DMS79 treated with DMSO at 0.1 percent for 48 hours (cell line): ENCODE results near the gene TNFRSF11A.
A peak's percentile ranks its signal among the peaks of the same experiment; 100 is the strongest.

Source experiments
- DNase-seq: peaks from one replicate; lab custom pipeline; 2025; lab: John Stamatoyannopoulos, UW

The TNFRSF11A gene

DNA sequence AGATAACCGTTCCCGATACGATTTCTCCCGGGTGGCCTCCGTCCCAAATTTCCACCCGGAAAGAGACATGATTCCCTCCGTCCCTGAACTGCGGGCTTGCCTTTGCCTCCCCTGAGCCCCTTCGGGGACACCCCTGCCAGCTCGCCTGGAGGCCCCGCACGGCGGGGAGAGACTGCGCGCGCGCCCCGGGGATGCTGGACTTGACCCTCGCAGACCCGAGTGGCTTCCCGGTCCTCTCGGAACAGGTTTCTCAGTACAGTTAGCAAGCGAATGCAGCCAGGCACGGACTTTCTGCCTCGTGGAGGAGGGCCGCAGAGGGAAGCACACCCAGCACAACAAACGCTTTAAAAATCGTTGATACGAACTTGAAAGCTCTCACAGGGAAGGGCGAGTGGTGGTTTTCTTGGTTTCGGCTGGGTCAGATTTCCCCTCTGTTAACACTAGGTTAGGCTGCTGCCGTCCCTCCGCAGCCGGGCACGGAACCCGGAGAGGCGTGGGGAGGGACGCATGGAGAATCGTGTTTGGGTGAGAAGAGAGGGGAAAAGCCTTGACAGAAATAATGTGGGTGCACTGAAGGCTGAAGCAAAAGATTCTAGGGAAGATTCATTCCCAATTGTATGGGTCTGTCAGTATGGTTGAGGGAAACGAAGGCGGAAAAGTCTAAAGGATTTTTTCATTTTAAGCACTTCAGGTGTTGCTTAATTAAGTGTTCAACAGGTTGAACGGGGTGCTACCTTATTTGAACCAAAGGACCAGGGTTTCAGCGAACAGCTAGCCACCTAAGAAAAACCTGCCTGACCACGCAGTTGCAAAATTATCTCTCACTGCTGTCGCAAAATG, 916 bp downstream of the TNFRSF11A start:
- DNase-seq: peak; percentile 44

DNA sequence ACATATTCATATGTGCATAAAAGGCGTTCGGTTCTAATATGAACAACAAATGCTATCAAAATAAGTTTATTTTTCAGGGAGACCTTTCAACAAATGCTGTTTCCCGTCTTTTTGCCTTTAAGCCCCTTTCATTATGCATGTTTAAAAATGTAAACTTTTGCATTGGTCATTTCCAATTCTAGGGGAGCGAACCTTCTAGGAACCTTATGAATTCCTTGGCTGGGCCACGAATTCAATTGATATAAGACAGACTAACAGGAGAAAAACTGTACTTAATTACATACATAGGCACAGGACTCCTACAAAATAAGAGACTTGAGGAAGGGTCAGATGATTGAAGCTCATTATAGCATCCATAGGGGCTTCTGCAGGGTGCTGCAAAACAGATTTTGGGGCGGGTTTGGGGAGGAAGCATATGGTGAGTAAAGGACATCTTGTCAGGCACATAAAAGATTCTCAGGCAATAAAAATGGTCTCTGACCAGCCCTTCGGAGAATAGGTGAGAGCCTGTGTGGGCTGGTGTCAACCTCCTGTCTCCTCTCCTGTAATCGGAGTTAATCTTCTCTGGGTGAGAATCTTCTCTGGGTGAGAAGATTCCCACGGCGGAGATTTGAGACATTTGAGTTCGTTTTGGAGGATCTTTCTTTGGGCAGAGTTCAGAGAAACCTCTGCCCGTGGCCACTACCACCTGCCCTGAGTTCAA, 1.7 kb downstream of the TNFRSF11A start:
- DNase-seq: no peak

DNA sequence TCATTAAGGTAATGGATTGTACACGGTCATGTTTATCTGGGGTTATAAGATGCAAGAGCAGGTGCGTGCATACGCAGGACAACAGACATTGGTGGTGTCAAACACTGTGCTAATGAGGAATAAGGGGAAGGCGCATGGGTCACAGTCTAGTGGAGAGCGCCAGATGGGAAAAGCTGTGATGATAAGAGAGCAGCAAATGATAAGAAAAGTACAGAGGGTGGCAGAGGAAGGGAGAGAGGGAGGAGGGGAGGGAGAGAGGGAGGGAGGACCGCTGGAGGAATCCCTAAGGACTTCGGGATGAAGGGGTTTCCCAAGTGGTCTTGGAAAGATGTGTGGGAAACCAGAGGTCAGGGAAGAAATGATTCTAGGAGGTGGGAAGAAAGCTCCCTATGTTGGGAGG, 2.9 kb downstream of the TNFRSF11A start:
- DNase-seq: no peak

DNA sequence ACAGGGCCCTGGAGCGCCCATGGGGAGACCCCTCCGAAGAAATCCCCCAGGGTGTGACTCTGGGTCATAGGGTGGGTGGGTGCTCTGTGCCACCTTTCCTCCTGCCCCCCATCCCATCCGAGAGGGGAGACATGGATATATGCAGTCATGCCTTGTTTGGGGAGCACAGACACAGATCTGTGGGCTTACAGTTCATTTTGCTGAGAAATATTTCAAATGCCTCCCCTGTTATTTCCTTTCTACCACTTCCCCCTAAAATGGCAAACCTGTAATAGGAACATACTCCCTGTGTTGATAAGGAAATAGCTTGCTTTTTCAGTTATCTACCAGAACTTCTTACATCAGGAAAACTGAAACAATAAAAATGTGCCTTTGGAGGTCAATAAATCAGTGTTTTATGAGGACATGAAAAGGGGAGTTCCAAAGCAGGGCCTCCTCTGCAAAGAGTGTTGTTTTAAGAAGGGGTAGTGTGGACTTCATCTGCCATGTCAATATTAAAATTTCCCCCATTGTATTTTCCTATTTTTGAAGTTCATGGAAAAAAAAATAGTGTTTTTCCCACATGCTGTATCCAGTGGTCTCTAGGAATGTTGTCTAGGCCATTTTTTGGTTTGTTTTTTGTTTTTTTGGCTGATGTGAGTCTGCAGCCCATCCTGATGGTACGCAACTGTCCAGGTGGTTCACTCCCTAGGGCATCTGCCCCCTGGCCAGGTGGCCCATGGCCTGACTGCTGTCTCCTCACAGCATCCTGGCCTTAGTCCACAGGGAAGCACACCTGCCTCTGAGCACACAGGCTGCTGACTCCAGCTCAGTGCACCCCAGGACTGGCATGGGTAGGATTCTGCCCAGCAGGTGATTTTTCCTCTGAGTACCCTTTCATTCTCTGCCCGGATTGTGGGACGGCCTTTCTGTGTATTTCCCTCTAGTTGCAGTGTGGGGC, 3.7 kb downstream of the TNFRSF11A start:
- no peak for DNase-seq

DNA sequence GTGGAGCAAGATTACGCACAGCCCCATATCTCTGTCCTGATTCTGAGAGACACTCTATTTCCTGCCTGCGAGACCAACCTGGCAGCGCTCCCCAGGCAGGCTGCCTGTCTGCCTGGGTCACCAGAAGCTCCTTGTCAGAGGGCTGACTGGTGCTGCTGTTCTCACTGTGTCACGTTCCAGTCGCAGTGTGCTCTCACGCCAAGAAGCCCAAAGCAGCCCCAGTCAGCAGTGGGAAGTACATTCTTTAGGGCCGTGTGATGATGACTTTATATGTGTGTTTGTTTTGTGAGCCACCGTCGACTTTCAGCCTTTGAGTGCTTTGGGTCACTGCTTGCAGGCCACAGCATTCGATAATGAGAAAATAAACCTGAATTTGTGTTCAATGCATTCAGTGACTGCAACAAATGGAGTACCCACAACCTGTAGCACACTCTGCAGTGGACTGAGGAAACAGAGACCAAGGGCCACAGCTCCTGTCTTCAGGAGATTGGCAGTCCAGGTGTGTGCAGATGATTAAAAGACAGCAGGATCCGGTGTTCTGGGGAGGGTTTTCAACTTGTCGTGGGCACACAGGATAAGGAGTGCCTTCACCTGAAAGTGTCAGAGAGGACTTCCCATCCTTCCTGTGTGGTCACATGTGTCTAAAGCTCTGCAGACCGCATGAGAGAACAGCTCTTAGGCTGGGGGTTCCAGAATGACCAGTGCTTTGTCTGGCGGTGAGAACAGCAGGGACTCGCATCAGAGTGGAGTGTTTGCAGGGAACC, 4.8 kb downstream of the TNFRSF11A start:
- DNase-seq: no peak

DNA sequence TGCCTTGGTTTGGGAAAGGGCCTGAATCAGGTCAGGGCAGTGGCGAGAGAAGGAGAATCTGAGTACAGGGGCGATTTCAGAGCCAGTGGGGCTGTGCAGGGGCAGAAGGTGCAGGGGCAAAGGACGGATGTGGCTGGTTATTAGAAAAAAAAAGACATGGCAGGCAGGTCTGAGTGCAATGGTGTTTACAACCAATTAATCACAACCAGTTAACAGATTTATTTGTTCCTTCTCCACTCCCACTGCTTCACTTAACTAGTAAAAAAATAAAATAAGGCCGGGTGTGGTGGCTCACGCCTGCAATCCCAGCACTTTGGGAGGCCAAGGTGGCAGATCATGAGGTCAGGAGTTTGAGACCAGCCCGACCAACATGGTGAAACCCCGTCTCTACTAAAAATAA, 5.5 kb downstream of the TNFRSF11A start:
- no peak for DNase-seq

DNA sequence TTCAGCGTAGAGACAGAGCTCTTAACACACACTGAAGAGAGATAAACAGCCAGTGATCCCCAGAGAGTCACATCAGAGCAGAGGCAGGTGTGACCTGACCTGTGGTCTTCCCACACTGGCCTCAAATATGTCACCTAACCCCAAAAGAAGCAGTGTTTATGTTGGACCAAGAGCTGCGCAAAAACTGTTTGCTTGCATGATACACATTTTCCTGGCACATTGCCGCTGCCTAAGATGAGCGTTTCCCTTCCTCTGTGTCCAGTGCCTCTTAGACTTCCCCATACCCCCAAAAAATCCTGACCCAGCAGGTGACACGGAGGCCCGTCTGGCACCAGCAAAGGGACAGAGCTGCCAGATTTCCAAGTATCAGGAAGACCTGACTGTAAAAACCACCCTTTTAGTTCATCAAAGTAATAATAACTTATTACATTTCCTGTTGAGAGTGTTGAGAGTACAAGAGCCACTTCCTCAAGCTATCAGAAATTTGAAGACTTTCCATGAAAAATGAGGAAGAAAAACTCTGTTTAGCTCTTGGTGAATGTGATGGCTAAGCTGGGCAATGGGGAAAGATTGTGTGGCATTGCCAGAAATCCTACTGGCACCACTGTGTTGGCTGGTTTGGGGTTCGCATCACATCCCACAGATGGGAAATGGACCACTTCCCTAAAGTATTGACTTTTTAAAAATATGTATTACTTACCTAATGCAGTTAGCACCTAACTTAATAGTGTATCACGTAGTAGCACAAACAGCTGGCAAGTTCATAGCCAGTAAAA, 6.7 kb downstream of the TNFRSF11A start:
- no peak for DNase-seq

DNA sequence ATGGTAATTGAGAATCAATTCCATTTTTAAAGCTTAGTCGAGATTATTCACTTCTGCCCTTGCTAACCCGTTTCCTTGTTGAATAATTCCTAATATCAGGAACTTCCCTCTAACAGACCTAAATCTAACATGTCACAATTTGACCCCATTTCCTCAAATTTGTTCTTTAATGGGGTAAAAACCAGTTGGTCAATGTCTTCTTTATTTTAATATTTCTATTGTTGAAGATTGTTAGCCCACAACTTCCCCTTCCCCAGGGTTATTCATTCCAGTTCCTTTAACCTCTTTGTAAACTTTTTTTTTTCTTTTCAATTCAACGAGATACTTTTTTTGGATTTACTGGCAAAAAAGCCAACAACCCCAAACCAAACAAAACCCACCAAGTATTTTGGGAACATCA, 7.3 kb downstream of the TNFRSF11A start:
- no peak for DNase-seq

DNA sequence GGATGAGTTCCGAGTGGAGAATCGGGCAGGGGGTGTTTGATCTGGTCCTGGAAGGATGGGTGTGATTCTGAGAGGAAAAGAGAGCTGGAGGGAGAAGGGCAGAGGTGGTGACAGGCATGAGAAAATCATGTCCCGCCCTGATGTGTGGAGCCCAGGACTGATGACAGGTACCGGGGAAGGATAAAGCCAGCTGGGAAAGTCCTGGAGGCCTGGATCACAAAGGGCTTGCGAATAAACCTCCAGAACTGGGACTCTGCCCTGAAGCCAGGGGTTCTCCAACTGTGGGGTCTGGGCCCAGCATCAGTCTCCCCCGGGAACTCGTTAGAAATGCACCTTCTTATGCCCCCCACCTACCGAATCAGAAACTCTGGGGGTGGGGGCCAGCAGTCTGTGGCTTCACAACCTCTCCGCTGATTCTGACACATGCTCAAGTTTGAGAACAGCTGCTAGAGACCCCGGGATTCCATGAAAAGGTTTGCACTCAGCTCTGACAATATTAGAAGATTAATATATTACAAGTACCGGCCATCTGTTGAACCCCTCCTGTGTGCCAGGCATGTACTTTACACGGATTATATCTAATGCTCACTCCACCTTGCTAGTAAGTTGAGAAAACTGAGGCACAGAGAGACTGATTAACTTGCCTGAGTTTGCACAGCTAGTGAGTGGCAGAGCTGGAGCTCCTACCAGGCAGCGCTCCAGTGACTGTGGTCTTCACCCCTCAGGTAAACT, 8.0 kb downstream of the TNFRSF11A start:
- no peak for DNase-seq

DNA sequence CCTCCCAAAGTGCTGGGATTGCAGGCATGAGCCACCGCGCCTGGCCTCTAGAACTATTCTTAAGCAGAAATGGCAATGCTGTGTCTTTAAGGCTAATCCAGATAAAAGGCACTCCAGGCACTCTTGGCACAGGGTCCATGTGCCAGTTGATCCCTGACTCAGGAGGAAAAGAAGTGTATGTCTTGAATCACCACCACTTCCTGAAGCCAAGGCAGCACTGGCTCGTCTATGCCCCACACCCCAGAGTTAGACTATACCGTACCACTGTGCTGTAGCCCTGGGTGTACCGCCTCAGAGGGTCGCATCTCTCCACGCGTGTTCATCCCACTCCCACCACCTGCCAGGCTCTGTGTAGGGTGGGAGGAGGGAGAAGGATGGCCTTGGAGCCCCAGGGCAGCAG, 9.0 kb downstream of the TNFRSF11A start:
- DNase-seq: no peak

DNA sequence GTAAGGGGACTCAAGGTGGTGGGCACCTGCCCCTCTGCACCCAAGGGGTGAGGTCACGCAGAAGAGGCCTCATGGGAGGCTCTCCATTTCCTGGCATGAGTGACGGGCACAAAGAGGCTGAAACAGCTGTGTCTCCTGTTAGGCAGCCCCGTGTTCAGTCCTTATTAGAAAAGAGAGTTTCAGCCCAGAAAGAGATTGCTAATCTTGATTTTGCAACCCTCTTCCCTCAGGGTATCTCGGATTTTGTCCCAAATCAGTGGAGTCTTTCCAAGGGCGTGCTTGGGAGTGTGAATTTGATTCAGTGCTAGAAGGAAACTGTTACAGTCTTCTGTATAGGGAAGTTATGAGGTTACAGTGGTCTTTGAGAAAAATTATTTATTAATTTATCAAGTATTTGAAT, 10.4 kb downstream of the TNFRSF11A start:
- no peak for DNase-seq

DNA sequence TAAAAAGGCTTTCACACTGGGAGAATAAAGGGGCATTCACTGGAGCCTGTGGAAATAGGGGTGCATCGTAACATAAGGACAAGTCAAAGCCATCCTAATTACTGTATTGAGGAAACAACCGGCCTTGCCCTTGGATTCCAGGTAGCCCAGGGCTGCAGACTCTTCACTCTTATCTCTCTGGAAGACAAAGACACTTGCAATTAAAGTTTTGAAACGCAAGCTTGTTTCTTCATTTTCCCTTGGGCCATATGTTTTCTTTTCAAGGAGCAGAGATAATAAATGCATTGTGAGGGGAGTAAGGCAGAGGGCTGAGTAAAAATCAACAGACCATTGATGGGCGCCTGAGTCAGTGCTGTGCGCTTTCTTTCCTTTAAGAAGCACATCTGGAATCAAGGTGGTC, 11.5 kb downstream of the TNFRSF11A start:
- no peak for DNase-seq

DNA sequence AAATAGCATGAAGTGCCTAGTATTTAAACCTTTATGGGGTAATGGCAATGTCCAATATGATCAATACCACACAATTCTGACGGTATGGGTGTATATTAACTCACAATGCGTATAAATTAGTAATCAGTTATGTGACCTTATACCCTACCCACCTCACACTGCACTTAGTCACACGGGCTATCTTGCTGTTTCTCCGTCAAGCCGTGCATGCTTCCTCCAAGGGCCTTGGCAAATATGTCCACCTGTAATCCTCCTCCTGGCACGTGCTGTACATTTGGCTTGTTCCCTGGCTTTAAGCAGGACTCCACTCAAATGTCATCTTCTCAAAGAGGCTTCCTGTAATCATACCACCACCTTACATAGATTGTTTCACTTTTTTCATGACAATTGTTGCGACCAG, 12.2 kb downstream of the TNFRSF11A start:
- DNase-seq: no peak

DNA sequence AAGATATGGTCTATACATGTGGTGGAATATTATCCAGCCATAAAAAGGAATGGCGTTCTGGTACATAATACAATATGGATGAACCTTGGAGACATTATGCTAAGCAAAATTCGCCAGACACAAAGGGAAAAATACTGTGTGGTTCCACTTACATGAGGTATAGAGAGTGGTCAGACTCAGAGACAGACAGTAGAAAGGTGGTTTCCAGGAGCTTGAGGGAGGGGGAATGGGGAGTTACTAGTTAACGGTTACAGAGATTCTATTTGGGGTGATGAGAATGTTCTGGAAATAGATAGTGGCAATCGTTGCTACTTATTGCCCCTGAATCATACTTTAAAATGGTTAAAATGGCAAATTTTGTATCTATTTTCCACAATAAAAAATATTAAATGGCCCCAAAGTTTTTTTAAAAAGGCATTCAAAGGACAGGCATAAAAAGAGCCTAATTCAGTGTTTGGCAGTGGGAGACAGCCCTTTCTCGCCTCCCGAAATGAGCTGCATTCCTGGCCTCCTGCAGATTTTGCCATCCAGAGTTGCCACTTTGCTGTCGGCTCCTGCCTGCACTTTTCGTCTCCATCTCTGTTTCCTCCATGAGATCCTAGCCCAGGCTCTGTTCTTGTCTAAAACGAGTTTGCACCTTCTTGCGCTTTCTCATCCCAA, 13.5 kb downstream of the TNFRSF11A start:
- DNase-seq: no peak

DNA sequence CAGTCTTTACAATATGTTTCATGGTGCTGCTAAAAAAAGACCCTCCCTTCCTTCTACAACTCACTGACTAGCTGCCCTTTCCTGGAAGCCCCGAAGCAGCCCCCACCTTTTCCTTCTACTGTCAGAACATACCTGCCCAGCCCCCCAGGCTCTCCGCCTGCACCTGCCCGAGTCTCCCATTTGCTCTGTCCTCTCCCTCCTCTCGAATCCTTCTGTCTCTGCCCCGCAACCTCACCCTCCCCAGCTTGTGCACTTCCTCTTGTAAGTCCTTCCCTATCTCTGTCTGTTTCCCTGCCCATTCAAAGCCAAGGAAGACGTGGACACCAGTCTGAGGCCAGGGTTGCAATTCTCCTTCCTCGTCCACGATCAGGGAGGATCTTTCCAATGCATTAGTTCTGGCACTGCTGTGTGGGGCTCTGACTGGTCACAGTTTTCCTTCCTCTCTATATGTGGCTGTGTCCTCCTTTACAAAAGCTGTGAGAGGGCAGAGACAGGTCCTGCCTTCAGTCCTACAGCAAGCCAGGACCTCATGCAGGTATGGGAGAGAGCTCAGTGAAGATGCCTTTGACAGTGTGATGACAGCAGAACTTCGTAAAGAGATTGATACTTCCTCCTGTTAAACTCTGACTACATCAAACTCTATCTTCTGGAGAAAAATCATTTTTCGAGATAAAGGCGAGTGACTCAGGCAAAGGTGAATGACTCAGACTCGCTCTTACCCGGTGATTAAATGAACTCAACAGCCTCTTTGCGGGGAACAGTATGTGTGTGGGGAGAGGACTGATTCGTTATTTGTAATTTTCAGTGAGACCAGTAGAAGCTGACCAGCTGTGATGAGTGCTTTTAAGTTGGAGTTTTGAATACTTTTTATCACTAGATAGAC, 14.2 kb downstream of the TNFRSF11A start:
- DNase-seq: no peak

DNA sequence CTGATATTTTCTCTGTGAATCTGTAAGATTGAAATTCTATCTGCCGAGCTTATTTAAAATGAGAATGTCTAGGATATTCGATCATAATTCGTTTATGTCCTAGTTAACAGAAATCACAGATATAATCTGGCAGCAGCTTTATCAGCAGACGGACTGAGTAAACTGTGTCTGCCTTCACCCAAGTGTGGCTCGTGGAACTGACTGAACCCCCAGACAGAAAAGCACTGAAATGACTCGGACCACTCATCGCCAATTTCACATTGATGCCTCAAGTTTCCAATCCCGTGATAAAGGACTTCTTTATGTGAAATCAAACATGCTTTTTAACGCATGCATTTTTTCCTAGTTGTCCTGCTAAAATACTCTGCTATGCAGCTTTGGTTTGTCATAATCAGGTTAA, 15.9 kb downstream of the TNFRSF11A start:
- DNase-seq: no peak

DNA sequence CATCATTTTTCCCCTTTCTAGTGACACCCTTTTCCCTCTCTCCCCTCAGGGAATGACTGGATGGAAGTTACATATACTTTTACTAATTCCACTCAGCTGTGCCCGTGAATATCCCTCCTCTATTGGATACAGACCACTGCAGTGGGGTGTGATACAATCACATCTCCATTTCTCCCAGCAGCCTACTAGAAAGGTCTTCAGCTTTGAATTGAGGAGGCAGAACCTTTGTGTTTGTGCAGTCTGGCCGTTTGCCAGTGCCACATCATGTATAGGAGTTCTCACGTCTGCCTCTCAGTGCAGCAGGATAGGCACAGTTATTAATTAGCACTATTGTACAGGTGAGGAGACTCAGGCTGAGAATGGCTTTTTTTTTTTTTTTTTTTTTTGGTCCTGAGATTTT, 16.4 kb downstream of the TNFRSF11A start:
- no peak for DNase-seq

DNA sequence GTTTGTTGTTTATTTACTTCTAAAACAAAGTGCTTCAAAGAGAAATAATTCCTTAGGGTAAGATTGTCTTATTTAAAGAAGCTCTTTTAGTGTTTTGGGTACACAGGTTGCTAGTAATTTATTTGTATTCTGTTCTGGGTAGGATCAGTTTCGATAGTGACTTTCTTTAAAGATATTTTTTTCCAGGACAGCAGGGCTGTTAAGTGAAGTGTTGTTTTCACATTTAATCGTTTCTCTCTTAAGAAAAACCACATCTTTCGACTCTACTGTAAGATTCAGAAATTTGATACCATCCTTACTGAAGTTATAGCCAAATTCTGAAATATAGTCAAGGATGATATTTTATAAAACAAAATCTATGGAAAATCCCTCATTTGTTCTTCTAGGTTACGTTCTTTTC, 17.8 kb downstream of the TNFRSF11A start:
- no peak for DNase-seq

DNA sequence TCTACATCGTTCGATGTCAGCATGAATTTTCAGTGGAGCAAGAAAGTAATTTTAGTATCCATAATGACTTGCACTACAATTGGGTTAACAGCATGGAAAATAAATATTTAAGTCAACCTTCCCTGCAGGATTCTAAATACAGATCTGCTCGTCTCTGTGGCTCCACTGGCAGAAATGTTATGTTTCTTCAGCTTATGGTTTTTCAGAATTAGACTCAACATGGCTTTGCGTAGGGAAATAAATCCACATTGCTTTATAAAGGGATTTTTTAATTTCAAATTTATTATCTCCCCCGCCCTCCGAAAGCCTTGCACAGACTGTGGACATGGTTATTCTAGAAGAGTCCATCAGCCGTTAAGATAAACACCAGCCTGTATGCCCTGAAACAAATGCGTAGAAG, 18.2 kb downstream of the TNFRSF11A start:
- DNase-seq: peak; percentile 13
